GM21619 (cell line): Measurements from ENCODE around the gene C1R.

ENCODE experiments used
- ATAC-seq: cut with Tn5 transposase; IDR thresholded peaks from one replicate; pipeline ENCODE4 v1.9.1; 2021; ENCODE audit not compliant: unreplicated experiment

Gene C1R

DNA sequence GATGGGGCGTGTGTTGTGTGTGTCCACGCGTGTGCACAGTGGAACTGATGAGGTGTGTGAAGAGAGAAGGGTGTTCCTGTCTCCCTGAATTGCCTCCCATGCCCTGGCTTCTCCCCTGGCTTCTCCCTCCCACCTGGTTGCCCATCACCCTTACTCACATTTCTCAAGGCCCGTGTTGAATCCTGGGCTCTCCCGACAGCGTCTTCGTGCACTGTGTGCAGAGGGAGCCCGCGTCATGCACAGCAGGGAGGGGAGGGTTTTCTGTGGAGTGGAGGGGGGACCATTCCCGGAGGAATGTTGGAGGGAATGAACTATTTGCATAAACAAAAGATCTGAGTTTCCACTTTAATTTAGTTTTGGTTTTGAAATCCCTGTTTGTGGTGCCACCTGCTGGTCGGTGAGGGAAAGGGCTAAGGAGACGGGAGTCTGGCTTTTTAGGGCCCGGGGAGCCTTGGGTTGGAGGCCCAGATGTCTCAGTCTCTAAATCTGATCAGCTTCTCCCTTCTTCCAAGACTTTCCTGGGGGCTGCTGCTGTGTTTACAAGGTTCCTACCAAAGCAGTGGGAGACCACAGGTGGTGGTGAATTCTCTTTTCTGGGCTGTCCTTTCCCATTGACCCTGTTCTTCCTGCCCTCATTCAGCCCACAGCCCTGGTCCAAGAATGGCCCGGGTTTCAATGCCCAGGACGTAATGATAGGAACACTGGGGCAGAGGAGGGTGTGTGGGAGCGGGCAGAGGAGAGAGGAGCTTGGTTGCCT is at the start of gene C1R:
TSS of gene C1R (minus strand) at position 217 of the 757 bp plus-strand sequence. CDS start at position 160, 57 bp downstream.
- ATAC-seq = no peak

GRCh38 chr12:7141351-7142005 is 49.2 kb upstream of the C1R start:
- ATAC-seq = no peak

DNA sequence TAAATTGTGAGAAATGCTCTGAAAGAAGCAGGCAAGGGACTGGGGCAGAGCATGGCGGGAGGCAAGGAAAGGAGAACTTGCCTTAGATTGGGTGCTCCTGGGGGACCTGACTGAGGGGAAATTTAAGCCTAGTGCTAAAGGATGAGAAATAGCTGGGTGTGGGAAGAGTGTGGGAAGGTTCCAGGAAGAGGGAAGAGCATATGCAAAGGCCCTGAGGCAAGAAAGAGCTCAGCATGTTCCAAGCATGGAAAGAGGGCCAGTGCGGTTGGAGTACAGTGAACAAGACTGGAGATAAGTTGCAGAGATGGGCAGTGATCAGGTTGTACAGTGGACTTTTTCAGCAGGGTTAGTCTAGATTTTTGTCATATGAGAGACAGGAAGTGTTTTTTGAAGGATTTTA is 47.0 kb upstream of the C1R start:
- ATAC-seq = no peak

DNA sequence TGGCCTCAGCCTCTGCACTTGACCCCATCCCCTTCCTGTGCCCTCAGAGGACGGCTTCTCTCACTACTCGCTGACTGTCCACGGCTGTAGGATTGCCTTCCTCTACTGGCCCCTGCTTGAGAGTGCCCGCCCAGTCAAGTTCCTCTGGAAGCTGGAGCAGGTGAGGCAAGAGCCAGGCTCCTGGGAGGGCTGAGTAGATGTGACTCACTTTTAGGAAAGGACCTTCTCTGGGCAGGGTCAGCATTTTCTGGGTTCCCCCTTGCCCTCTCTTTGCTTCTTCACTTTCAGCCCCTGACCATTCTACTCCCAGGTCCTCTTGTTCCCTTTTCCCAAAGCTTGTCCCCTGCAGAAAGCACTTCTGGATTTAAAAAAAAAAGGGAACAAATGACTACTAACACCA is 45.7 kb upstream of the C1R start:
- no peak for ATAC-seq

DNA sequence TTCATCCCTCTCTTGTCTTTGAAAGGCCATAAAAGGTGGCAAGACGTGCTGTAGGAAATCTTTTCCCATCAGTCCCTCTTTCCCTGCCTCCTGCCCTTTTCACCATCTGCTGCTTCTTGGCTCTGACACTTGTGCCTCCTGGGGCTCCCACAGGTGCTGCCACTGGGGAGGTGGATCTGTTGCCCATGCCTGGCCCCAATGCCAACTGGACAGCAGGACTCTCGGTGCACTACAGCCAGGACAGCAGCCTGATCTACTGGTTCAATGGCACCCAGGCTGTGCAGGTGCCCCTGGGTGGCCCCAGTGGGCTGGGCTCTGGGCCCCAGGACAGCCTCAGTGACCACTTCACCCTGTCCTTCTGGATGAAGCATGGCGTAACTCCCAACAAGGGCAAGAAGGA is 44.4 kb upstream of the C1R start:
- no peak for ATAC-seq

- ATAC-seq = no peak
These were observed 43.8 kb upstream of the C1R start for GRCh38 chr12:7136071-7136470.

GRCh38 chr12:7134396-7135166 is 42.3 kb upstream of the C1R start:
- ATAC-seq = no peak

- no peak for ATAC-seq
These were observed 39.2 kb upstream of the C1R start for GRCh38 chr12:7131502-7131866.

DNA sequence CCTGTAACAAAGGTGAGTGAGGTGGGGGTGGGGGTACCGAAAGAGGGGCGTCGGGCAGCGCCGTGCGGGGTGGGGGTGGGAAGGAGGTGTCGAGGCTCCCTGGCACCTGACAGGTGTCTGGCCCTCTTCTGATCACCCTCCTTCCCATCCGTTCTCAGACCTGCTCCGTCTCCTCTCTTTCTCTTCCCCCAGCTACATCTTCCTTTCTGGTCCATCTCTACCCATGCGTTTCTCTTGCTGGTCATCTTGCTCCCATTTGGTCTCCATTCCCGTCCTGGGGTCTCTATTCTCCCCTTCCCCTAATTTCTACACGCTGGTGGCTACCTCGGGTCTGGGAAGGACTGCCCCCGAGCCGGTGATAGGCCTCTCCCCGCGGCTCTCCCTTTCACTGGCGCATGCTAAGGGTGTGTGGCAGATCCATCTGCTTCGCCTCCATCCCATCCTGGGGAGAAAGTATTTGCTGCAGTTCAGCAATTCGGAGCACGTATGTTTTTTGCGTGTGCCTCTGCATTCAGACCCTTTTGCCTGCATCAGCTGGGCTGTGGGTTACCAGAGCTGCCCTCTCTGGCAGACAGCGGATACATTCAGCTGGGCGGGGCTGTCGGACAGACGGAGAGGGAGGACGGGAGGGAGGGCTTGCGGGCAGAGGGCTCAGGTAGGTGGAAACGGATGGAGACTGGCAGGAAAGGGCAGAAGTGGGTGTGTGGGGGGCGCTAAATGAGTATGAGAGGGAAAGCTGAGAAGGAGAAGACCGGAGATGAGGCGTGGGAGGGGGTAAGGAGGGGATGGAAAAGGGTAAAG is 38.7 kb upstream of the C1R start:
- peak; percentile 38 for ATAC-seq

- ATAC-seq = peak; percentile 68
These were observed 37.8 kb upstream of the C1R start, which contains the start of gene CLSTN3 for GRCh38 chr12:7129872-7130691. CLSTN3 (plus strand) TSS chr12:7130371; CDS start chr12:7130649, 278 bp downstream.

GRCh38 chr12:7129287-7129871 is 37.1 kb upstream of the C1R start:
- peak; percentile 22 for ATAC-seq

DNA sequence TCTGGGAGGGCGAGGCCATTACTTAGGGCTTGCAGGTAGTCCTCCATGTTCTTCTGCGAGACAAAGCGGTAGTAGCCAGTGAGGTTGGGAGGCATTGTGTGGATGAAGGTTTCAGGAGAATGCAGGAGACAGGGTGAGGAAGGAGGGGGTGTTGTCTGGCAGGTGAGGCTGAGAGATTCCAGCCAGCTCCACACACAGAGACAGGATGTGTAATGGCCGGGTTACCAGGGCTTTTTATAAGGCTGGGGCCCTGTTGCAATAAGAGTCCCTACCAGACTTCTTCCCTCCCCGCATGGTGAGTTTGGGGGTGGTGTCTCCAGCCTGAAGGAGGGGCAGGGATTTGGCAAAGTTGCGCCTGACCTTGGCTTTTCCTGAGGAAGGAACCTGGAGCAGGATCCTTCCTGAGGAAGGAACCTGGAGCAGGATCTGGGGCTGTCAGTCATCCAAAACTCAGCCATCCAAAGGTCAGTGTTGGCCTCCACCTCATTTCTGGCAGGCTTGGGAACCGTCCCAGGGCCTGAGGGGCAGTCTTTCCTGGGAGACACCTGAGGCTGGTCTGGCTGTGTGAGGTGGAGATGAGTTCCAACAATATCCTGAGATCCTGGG is 36.5 kb upstream of the C1R start, which contains the start of gene RBP5:
TSS of gene RBP5 (minus strand) at position 209 of the 606 bp plus-strand sequence. CDS start at position 95, 114 bp downstream.
- ATAC-seq = no peak

DNA sequence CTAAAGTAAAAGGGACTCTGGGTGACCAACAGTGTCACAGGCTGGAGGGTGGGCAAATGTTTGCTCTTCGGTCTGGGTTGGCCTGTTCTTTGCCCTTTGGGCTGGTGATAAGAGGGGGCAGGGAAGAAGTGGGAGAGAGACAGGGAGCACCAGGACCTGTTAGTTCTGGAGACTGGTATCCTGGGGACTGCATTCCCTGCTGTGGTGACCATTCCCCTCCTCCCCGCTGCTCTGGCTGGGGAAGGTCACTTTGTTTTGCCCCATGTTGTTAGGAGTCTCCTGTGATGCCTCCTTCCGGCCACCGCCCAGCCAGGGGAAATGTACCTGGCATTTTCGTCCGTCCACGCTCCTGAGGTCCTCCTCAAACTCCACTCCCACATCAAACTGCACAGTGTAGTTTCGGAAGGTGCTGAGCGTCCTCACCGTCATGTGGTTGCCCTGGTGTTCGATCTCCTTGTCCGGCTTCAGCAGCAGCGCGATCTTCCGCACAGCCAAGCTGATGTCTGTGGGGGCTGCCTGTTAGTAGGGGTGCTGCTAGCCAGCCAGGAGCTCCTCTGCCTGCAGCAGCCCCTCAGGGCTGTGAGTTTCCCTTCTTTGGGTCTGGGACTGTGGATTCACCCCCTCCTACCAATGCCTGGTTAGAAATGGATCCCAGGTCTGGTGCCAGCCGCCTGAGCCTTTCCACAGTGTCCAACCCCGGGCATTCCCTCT is 35.8 kb upstream of the C1R start:
- no peak for ATAC-seq

DNA sequence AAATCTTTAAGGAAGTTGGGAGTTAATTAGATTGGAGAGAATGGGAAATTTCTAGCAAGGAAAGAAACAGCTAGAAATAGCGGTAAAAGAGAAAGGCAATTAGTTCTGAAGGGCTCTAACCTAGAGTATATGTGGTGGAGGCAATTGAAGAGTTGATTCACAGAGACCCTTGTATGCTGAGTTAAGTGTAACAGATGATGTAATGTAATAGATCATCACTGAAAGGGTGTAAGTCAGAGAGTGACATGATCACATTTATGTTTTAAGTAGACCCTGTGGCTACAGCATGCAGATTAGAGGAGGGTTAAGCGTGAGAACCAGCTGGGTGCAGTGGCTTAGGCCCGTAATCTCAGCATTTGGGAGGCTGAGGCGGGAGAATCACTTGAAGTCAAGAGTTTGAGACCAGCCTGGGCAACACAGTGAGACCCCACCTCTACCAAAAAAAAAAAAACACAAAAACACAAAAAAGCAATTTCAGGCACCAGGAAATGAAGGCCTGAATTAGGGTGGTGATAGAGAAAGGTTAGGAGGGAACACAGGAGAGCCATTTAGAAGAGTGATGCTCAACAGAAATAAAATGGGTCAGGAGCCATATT is 33.5 kb upstream of the C1R start:
- ATAC-seq = no peak

DNA sequence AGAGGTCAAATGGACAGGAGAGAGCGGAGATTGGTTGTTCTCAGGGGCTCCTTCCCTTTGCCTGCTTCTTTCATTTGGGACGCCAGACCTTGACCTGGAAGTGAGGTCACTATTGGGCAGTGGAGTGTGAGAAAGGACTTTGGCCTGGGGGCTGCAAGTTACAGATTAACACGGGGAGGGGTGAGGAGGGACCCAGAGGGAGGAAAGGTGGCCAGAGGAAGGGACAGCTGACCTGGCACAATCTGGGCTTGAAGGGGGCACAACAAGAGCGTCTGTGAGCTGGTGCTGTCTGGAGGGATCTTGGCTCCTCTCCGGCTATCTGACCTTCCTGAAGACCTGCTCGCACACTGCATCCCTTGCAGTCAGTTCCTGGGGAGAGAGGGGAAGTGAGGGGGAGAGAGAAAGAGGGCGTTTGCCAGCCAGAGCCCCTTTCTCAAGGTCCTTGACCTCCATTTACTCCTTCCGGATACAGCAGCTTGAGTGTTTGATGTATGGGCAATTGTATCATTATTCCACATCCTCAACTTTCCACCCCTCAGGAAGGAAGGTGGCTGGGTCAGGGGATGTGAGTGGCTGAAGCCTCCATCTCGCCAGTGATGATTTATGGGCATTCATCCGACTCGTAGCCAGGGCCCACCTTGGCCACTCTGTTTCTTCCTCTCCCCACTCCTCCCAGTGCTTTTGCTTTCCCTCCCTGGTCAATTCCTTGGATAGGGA is 31.7 kb upstream of the C1R start:
- ATAC-seq = no peak

GRCh38 chr12:7122811-7123769 is 30.8 kb upstream of the C1R start:
- no peak for ATAC-seq
